LNCaP clone FGC (cell line): ENCODE measurements around the gene ROR1.

Source experiments
- DNase-seq: peaks from one replicate; pipeline ENCODE4 v3.0.0-alpha.2; 2011; ENCODE audit warnings: low read depth
- H3K4me3 ChIP-seq: 2 replicates; pipeline ENCODE4 v1.5.1; 2011; ENCODE audit warnings: mild to moderate bottlenecking, low read depth, low read length, control low read depth
- CTCF ChIP-seq: IDR thresholded peaks from 2 replicates; pipeline ENCODE4 v1.5.1; 2012; ENCODE audit warnings: mild to moderate bottlenecking; ENCODE audit not compliant: control insufficient read depth, insufficient read depth; ENCODE audit errors: extremely low read depth

Gene ROR1

GRCh38 chr1:63732666-63733065 lies 41.2 kb upstream of the ROR1 start:
- no peak for DNase-seq

GRCh38 chr1:63738772-63739171 lies 35.0 kb upstream of the ROR1 start:
- no peak overlapping the region for H3K4me3 ChIP-seq
- DNase-seq: no peak
- TF ChIP-seq CTCF: no peak

More at GRCh38 chr1:63732666-63733065, 41.2 kb upstream of the ROR1 start:
- H3K4me3 ChIP-seq: no peak overlapping the region
- no peak for TF ChIP-seq CTCF

- no peak overlapping the region for H3K4me3 ChIP-seq
- DNase-seq: no peak
- TF ChIP-seq CTCF: no peak
Observed at GRCh38 chr1:63739452-63739851, 34.4 kb upstream of the ROR1 start.

GRCh38 chr1:63740432-63740831 lies 33.4 kb upstream of the ROR1 start:
- H3K4me3 ChIP-seq: no peak overlapping the region
- no peak for TF ChIP-seq CTCF
- no peak for DNase-seq

GRCh38 chr1:63742526-63742925 lies 31.3 kb upstream of the ROR1 start:
- no peak for DNase-seq
- no peak for TF ChIP-seq CTCF
- H3K4me3 ChIP-seq: no peak overlapping the region

GRCh38 chr1:63743781-63744180 lies 30.0 kb upstream of the ROR1 start:
- TF ChIP-seq CTCF: no peak
- no peak for DNase-seq
- H3K4me3 ChIP-seq: no peak overlapping the region

GRCh38 chr1:63746129-63746864 lies 27.5 kb upstream of the ROR1 start:
- H3K4me3 ChIP-seq: no peak overlapping the region

More at GRCh38 chr1:63746129-63746864, 27.5 kb upstream of the ROR1 start:
- DNase-seq: peak; percentile 8
- no peak for TF ChIP-seq CTCF
